Activated naive CD4-positive, alpha-beta T cell treated with anti-CD3 and anti-CD28 coated beads, Interleukin-2, amount 50 U/mL, for 72 hours (primary cell): ENCODE data around the gene ZFP90. TPM values are rescaled to one million over a fixed set of nuclear protein-coding genes. Genes with fewer than 3 reads are reported as not detected.
A peak's percentile ranks its signal among the peaks of the same experiment; 100 is the strongest.

Experiments
- ATAC-seq, 2 donors: fragments of 150-1000 bp; cut with Tn5 transposase; 2 replicates each; pipeline ENCODE4 v1.10.0; 2021; ENCODE audit warnings: mild to moderate bottlenecking in 2 of 2, moderate library complexity in 2 of 2
- DNase-seq, 2 donors: peaks; one replicate each; pipeline ENCODE4 v3.0.0; 2021 to 2022; ENCODE audit warnings: low spot score in 2 of 2
- H3K27ac Mint-ChIP-seq, 2 donors: one replicate each; pipeline ENCODE4 v1.8.0; 2022; ENCODE audit warnings: mild to moderate bottlenecking in 2 of 2, mixed read lengths in 2 of 2
- H3K36me3 Mint-ChIP-seq, 2 donors: one replicate each; pipeline ENCODE4 v1.8.0; 2022; ENCODE audit warnings: mixed read lengths in 2 of 2
- H3K9me3 Mint-ChIP-seq, 2 donors: one replicate each; pipeline ENCODE4 v1.8.0; 2022; ENCODE audit warnings: mixed read lengths in 2 of 2
- total RNA-seq, 2 donors: library from RNA; stranded (reverse); gene quantifications; one replicate each; pipeline ENCODE4 v1.2.3, GENCODE V29; 2022

Gene ZFP90
- total RNA-seq, 2 donors from 2014 or later, result 29.7 to 37.7 TPM

DNA sequence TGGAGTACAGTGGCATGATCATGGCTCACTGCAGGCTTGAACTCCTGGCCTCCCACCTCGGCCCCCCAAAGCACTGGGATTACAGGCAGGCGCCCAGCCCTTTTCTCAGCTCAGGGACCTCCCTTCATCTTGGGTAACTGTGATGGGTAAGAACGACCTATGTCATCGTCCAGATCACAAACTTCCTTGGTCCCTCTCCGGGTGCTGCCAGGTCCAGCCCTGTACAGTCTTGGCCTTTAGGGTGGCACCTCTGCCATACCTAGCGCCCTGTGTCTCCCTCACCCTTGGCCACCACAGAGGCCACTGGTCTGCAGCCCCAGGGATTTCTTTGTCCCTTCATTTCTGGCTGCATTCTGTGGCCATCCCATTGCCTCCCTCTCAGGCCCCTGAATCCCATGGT is 29.7 kb upstream of the ZFP90 start:
- H3K9me3 Mint-ChIP-seq, result no peaks in the 10 kb centered on the region

DNA sequence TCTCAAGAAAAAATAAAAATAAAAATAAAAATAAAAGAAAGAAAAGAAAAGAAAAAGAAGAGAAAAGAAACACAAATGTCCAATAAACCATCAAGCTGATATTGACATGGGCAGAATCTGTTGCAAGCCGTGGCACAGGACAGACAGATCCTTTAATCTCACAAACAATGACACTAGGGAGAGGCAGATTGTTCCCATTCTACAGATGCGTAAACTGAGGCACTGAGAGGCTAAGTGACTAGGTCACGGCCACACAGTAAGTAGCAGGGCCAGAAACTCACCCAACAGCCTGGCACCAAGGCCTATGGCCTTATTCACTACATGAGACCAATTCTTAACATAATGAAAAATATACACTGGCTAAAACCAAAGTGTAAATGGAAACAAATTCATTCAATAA is 28.3 kb upstream of the ZFP90 start:
- no peak overlapping the region for H3K27ac Mint-ChIP-seq

More for the DNA sequence above, 29.7 kb upstream of the ZFP90 start:
- no peak for ATAC-seq
- Mint-ChIP-seq H3K36me3 (no peaks in the 10 kb centered on the region), H3K27ac (no peak overlapping the region)
- DNase-seq, result no peak

DNA sequence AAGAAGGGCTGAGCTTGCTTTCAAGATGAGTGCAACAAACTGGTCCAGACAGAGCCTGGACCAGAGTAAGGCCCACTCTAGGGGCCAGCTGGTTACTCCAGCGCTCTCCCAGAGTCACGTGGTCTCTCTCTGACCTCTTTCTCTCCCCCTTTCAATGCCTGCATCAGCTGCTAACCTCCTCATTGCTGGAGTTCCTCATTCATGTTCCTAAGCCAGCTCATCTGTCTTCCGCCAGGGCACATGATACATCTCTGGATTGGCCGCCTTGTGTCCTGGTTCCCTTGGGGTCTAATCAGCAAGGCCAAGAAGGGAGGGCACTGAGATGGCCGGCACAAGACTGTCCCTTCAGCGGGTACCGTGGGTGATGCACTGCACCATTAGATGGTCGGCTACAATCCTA is 26.9 kb upstream of the ZFP90 start:
- DNase-seq (no peak), ATAC-seq (no peak)
- Mint-ChIP-seq H3K27ac (no peak overlapping the region), H3K9me3 (no peaks in the 10 kb centered on the region), H3K36me3 (no peaks in the 10 kb centered on the region)

More for the DNA sequence above, 28.3 kb upstream of the ZFP90 start:
- ATAC-seq, result no peak
- no peak for DNase-seq
- H3K9me3 Mint-ChIP-seq, result no peaks in the 10 kb centered on the region
- H3K36me3 Mint-ChIP-seq, result no peaks in the 10 kb centered on the region

DNA sequence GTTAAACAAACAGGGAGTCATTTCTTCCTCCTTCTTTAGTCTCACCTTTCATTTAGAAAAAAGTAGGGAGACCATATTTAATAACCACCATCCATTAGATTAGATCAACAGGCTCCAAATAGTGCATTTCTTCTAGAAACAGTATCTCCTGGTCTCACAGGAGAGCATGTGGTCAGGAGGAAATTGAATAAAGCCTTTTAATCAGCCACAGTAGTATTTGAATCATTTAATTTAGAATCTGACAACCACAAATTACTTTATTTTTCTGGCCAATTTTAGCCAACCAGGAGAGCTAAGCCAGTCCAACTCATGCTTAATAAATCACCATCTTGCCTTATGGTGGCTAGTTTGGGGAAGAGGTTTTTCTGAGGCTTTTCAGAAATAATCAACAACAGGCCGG is 26.3 kb upstream of the ZFP90 start:
- no peak for DNase-seq
- Mint-ChIP-seq H3K27ac (no peak overlapping the region), H3K36me3 (no peaks in the 10 kb centered on the region), H3K9me3 (no peaks in the 10 kb centered on the region)
- no peak for ATAC-seq

DNA sequence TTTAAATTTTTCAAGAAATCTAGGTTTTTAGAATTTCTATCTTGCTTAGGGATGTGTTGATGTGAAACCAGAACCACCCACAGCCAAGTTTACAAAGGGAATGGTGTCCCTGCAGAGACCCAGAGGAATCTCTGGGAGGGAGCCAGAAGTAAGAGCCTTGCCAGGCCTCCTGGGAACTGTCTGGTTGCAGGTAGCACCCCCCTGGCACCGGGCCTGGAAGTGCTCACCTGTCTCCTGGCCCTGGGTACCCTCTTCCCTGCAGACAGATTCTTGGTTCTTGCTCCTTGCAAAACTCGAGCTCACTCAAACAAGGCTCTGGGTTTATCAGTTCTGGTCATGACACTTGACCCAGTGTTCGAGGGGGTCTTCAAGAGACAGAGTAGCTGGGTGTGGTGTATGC is 24.6 kb upstream of the ZFP90 start:
- DNase-seq, result no peak
- Mint-ChIP-seq H3K27ac (no peak overlapping the region), H3K9me3 (no peaks in the 10 kb centered on the region), H3K36me3 (no peaks in the 10 kb centered on the region)
- no peak for ATAC-seq

DNA sequence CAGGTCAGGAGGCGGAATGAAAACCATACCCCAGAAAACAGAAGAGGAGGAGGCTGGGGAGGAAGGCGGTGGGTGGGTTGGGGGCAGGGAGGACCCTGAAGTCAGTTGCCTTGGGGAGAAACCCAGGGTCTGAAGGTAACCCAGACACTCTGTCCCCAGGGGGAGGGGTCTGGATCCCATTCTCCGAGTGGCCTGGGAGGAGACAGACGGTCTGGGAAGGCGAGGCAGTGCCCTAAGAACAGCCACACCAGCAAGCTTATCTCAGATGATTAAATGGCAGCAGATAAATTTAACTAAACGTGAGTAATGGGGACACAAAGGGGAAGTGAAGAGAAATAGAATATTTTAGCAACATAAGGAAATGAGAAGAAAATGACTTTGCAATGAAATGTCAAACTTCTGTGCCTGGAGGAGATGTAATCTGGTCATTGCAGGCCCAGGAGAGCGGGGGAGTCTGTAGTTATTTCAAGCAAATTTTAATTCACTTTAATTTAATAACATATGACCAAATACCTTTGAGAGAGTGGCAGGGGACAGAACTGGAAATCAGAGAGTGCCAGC is 21.4 kb upstream of the ZFP90 start:
- Mint-ChIP-seq H3K36me3 (no peaks in the 10 kb centered on the region), H3K9me3 (no peaks in the 10 kb centered on the region), H3K27ac (no peak overlapping the region)
- DNase-seq, result no peak
- ATAC-seq, result no peak

DNA sequence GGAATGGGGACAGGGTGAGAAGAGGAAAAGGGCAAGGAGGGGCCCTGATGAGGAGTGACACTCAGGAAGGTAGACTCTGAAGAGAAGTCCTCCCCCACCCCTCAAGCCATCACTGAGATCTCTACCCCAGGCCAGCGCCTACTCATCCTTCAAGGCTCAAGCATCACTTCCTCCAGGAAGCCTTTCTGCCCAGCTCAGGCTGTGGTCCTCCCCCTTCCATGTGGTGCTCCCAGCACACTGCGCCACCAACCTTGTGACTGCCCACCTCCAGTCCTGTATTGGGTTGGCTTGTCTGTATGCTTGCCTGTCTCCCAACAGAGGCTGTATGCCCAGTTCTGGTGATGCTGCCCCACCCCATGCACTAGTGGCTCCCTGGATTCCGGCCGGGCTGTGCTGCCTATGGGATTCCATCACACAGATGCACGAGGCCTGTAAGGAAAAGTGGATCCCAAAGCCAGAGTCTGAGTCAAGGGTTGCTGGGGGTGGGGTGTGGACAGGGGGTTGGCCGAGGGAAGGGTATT is 19.8 kb upstream of the ZFP90 start:
- ATAC-seq (no peak), DNase-seq (no peak)
- no peaks in the 10 kb centered on the region for H3K9me3 Mint-ChIP-seq
- no peak overlapping the region for H3K27ac Mint-ChIP-seq
- no peaks in the 10 kb centered on the region for H3K36me3 Mint-ChIP-seq

DNA sequence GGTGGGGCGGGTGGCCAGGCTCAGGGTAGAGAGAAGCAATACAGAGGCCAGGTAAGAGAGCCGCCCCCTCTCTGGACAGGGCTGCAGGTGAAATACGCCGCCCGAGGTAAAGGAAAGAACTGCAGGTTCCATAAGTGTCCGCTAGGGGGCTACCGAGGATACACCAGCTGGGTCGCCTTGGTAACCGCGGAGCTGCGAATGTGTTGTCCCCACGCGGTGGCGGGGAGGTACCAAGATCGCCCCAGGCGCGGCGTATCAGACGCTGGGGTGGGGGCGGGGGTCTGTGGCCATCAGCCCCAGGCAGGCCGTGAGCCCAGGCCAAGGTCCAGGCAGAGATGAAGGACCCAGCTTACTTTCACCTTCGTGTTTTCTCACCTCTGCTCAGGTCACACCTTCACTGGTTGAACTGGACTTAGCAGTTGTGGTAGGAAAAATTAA is 18.4 kb upstream of the ZFP90 start:
- Mint-ChIP-seq H3K36me3 (no peaks in the 10 kb centered on the region), H3K27ac (peak overlapping the region in 1 of 2 donors; percentile 58)
- peak; percentile 94 to 97 for ATAC-seq

DNA sequence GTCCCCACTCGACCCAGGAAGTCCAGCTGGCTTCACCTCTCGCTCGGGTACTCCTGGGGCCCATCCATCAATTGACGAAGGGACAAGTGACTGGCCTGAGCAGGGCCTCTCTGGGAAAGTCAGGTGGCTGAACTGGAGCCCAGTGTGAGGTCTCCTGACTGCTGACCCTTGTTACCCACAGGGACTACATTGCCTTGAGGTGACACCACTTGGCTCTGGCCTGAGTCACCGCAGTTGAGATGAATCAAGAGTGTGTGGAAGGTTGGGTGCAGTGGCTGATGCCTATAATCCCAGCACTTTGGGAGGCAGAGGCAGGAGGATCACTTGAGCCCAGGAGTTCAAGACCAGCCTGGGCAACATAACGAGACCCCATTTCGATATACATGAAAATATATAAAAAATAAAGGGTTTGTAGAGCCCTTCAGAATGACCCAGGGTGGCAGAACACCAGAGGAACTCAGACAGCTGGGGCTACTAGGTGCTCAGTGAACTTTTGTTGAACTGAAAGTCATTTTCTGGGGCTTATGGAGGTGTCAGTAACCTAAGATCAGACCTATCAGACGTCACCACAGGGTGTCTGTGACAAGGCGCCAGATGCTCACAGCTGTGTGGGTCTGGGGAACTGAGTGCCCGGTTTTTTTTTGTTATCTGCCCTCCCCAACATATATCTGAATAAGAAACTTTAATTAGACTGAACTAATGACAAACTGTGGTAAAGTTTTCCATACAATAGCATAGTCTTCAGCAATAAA is 14.8 kb upstream of the ZFP90 start:
- no peak overlapping the region for H3K27ac Mint-ChIP-seq
- ATAC-seq, result no peak

More for the DNA sequence above, 18.4 kb upstream of the ZFP90 start:
- DNase-seq, result peak; percentile 78 to 86
- H3K9me3 Mint-ChIP-seq, result no peaks in the 10 kb centered on the region

DNA sequence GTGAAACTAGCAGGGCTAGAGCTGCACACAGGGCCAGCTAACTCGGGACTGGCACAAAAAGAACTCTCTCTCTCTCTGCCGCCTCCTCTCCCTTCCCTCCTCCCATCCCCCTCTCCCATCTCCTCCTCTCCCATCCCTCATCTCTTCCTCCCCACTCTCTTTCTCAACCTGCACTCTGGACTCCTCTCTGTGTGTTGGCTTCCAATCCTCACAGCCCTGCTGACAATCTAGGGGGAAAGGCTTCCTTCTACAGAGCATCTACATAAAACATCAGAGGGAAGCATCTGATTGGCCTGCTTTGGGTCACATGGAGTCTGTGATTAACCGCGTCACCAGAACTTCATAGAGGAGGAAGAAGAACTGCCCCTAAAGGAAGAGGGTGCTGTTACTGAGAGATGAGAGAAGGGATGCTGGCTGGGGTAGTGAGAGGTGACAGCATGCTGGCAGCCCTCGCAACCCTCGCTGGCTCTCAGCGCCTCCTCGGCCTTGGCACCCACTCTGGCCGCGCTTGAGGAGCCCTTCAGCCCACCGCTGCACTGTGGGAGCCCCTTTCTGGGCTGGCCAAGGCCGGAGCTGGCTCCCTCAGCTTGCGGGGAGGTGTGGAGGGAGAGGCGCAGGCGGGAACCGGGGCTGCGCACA is 12.8 kb upstream of the ZFP90 start:
- Mint-ChIP-seq H3K27ac (no peak overlapping the region), H3K36me3 (peaks cover 0 to 6% of the 10 kb centered on the region in 2 donors), H3K9me3 (peaks cover 0 to 4% of the 10 kb centered on the region in 2 donors)
- no peak for DNase-seq
- ATAC-seq, result no peak

More for the DNA sequence above, 14.8 kb upstream of the ZFP90 start:
- no peak for DNase-seq
- Mint-ChIP-seq H3K36me3 (no peaks in the 10 kb centered on the region), H3K9me3 (peaks cover 0 to 4% of the 10 kb centered on the region in 2 donors)

DNA sequence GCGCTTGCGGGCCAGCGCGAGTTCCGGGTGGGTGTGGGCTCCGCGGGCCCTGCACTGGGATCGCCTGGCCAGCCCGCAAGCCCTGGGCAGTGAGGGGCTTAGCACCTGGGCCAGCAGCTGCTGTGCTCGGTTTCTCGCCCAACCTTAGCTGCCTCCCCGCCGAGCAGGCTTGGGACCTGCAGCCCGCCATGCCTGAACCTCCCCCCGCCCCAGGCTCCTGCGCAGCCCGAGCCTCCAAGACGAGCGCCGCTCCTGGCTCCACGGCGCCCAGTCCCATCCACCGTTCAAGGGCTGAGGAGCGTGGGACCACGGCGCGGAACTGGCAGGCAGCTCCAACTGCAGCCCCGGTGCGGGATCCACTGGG is 12.3 kb upstream of the ZFP90 start:
- no peak for DNase-seq
- no peak overlapping the region for H3K27ac Mint-ChIP-seq
- peaks cover 0 to 9% of the 10 kb centered on the region in 2 donors for H3K36me3 Mint-ChIP-seq
- no peak for ATAC-seq
- H3K9me3 Mint-ChIP-seq, result peaks cover 0 to 4% of the 10 kb centered on the region in 2 donors

DNA sequence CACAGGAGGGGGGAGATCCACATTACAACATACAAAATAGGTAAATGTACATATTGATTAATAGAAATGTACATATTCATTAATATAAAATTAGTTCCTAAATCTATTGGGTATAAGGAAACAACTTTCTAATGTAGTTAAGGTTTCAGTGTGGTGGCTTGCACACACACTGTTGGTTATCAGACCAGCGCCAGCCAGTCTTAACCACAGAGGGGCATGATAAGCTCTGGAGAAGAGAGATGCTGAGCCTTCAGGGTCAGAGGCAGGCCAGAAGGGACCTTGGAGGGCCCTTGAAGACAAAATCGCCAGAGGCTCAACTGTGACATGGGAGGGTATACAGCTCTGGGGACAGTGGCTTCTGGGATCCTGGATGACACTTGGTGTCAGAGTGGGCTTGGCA is 10.9 kb upstream of the ZFP90 start:
- Mint-ChIP-seq H3K27ac (no peak overlapping the region), H3K36me3 (peaks cover 0 to 17% of the 10 kb centered on the region in 2 donors), H3K9me3 (peaks cover 0 to 11% of the 10 kb centered on the region in 2 donors)
- peak; percentile 13 to 21 for ATAC-seq
- DNase-seq, result no peak

DNA sequence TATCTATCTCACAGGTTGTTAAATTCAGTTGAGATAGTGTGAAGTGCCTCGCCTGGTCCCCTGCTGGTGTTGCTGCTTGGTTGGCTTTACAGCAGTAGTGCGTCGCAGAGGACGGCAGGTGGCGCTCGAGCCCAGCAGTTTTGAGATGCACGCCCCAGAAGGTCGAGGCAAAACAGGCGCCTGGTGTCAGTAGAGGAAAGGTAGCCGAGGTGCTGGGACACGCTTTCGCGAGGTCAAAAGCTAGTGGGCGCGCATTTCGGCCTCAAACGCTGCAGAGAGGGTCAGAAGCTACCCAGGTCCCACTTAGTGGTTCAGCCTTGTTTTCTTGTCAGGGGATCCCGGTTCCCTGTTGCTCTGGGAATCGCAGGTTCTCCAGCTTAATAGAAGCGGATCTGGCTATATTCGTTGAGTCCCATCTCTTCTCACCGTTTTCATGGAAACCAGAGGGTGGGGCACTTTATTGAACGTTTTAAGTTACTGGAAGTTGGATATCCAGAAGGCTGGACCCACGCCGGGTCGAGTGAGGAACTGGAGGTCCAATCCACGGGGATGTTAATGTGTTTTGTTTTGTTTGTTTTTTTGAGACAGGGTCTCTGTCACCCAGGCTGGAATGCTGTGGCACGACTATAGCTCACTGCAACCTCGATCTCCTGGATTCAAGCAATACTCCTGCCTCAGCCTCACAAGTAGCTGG is 10.3 kb upstream of the ZFP90 start:
- Mint-ChIP-seq H3K36me3 (peaks cover 5 to 23% of the 10 kb centered on the region in 2 donors), H3K9me3 (peaks cover 5 to 17% of the 10 kb centered on the region in 2 donors), H3K27ac (no peak overlapping the region)
- ATAC-seq (peak; percentile 80 to 83), DNase-seq (peak; percentile 85 to 86)

DNA sequence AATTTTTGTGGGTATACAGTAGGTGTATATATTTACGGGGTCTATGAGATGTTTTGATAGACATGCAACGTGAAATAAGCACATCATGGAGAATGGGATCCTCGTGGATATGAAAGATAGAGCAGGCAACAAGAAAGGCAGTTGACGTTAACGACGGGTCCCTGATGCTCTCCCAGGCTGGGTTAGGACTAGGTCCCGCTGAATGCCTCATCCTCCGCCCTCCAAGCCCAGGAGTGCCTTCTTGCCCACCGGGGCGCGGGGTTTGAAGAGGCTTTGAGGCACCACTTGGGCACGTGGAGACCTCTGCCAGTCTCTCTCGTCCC is 9.5 kb upstream of the ZFP90 start:
- H3K9me3 Mint-ChIP-seq, result peaks cover 5 to 20% of the 10 kb centered on the region in 2 donors
- ATAC-seq (peak; percentile 33 to 59), DNase-seq (no peak)
- H3K36me3 Mint-ChIP-seq, result peaks cover 7 to 26% of the 10 kb centered on the region in 2 donors
- H3K27ac Mint-ChIP-seq, result peak overlapping the region; percentile 81 to 91

DNA sequence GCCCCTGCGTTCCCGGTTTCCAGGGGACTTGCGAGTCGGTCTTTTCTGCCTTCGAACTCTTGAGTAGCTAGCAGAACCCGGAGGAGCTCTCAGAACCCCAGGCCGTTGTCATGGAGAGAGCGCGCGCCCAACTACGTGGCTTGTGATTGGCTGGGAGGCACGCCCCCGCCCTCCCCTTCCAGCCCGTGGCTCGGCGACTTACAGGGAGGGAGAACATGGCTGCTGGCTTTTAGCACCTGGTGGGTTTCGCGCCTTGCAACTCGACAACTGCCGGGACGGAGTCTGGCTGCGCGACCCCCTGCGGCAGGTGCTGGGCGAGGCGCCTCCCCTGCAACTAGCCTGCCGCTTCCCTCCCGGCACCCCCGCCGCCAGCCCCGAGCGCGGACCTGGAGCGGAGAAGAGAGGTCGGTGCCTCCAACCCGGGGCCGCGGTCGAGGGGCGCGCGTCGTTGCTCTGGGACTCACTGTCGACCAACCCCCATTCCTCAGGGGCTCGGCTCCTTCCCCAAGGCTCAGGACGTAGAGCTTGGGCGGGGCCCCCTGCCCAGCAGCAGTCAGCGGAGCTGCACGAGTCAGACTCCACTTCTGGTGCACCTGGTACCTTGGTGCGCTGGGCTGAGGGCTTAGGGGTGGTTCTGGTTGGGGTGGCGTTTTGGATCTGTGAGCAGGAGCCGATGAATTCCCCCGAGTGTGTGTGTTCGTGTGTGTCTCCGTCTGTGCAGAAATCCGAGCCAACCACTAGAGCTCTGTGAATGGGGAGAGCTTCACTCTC is 9.0 kb upstream of the ZFP90 start:
- H3K36me3 Mint-ChIP-seq, result peaks cover 7 to 26% of the 10 kb centered on the region in 2 donors
- DNase-seq, result peak; percentile 84 to 86
- peaks cover 5 to 20% of the 10 kb centered on the region in 2 donors for H3K9me3 Mint-ChIP-seq

DNA sequence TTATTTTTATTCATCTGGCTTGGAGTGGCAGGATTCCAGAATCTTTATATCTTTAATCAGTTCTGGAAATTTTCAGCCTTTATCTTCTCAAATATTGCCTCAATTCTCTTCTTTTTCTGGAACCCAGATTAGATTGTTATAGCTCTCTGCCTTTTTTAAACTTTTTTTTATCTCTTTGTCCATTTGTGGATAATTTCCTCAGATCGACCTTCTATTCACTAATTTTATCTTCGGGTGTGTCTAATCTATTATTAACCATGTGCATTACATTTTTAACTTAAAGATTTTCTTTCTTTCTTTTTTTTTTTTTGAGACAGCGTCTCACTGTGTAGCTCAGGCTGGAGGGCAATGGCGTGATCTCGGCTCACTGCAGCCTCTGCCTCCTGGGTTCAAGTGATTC is 5.2 kb upstream of the ZFP90 start:
- Mint-ChIP-seq H3K9me3 (peaks cover 5 to 16% of the 10 kb centered on the region in 2 donors), H3K27ac (no peak overlapping the region), H3K36me3 (peaks cover 10 to 32% of the 10 kb centered on the region in 2 donors)
- DNase-seq, result no peak
- ATAC-seq, result no peak

More for the DNA sequence above, 9.0 kb upstream of the ZFP90 start:
- peak; percentile 92 to 94 for ATAC-seq
- H3K27ac Mint-ChIP-seq, result peak overlapping the region; percentile 81 to 91
